BLaER1 treated with 17β-estradiol and CSF1 and Interleukin-3, amounts not matched to agents 10 nM and 100 nM (cell line): ENCODE results near the gene ESR1.
"Not testable (repeated sequence)": the region's sequence is repeated elsewhere in the genome, so short reads cannot be mapped to it uniquely, and the experiment has no call there.

Source experiments
- H3K27ac ChIP-seq, 11 experiments: shearing (Covaris generic); formaldehyde crosslinking; 2 replicates each; pipeline ENCODE4 v1.8.1; 2022
- H3K27me3 ChIP-seq, 11 experiments: shearing (Covaris generic); formaldehyde crosslinking; 2 replicates each; pipeline ENCODE4 v1.8.1; 2022
- H3K36me3 ChIP-seq, 11 experiments: shearing (Covaris generic); formaldehyde crosslinking; 2 replicates each; pipeline ENCODE4 v1.8.1; 2022
- H3K4me1 ChIP-seq, 10 experiments: shearing (Covaris generic); formaldehyde crosslinking; 2 replicates each; pipeline ENCODE4 v1.8.1; 2022
- H3K4me2 ChIP-seq, 11 experiments: shearing (Covaris generic); formaldehyde crosslinking; 2 replicates each; pipeline ENCODE4 v1.8.1; 2022
- H3K4me3 ChIP-seq, 10 experiments: shearing (Covaris generic); formaldehyde crosslinking; 2 replicates each; pipeline ENCODE4 v1.8.1; 2022
- H3K9ac ChIP-seq, 11 experiments: shearing (Covaris generic); formaldehyde crosslinking; 2 replicates each; pipeline ENCODE4 v1.8.1; 2022
- H3K9me3 ChIP-seq, 11 experiments: shearing (Covaris generic); formaldehyde crosslinking; replicated peaks in 1 of 11; 2 replicates each; pipeline ENCODE4 v1.8.1; 2022
- H4K20me1 ChIP-seq, 11 experiments: shearing (Covaris generic); formaldehyde crosslinking; 2 replicates each; pipeline ENCODE4 v1.8.1; 2022
- Cebpa-rat ChIP-seq, 11 experiments: shearing (Covaris generic); IDR thresholded peaks; 2 replicates each; pipeline ENCODE4 v1.8.1; 2022

ESR1 gene

DNA sequence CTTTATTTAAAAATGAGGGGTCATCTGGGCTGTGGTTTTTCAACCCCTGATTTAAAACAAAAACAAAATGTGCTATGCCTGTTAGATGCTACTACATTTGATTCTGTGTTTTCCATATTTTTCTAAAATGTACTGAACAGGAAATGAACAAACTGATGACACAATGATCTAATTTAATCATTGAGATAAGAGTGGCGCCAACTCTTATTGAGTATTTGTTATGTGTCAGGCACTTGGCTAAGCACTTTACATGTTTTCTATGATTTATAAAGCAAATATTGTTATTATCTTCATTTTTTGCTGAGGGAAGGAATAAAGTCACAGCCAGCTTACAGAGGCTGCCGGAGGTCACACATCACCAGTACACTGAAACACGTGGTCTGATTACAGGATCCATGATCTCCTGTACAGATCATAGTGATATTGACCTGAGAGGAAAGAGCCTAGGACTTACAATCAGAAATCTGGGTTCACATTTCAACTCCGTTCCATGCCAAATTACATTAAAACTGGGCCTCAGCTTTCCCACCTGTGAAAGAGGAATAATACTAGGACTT is 166.7 kb downstream of the ESR1 start:
- H3K9me3 ChIP-seq: no peaks in the 10 kb centered on the region
- H3K4me3 ChIP-seq: no peak overlapping the region
- H4K20me1 ChIP-seq: no peaks in the 10 kb centered on the region
- H3K27ac ChIP-seq: no peak overlapping the region
- no peak overlapping the region for H3K4me2 ChIP-seq
- no peaks in the 10 kb centered on the region for H3K27me3 ChIP-seq
- no peaks in the 10 kb centered on the region for H3K36me3 ChIP-seq
- no peaks in the 10 kb centered on the region for H3K4me1 ChIP-seq
- no peak for TF ChIP-seq Cebpa-rat (IDR thresholded peaks at IDR 0.05)
- H3K9ac ChIP-seq: no peak overlapping the region

DNA sequence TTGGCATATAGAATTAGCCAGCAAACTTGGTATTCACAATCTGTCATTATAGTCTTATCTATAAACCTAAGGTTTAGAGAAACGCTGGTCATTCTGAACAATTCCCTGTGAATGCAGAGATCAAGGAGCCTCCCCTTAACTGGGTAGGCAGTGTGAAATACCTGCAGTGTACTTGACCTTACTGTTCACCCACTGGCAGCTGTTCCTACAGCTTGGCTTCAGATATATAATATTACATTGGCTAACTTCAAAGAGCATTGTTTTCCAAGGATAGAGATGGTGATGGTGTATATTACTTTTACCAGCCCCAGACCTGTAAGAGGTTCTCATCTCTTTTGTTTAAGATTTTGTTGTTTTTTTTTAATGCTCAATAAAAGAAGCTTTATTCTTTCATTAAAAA is 168.3 kb downstream of the ESR1 start:
- Histone ChIP-seq H3K9me3 (no peaks in the 10 kb centered on the region), H3K9ac (no peak overlapping the region), H3K4me3 (no peak overlapping the region), H3K27ac (no peak overlapping the region), H3K4me2 (no peak overlapping the region), H4K20me1 (no peaks in the 10 kb centered on the region), H3K36me3 (no peaks in the 10 kb centered on the region), H3K4me1 (no peaks in the 10 kb centered on the region), H3K27me3 (no peaks in the 10 kb centered on the region)
- TF ChIP-seq Cebpa-rat (IDR thresholded peaks at IDR 0.05): no peak

DNA sequence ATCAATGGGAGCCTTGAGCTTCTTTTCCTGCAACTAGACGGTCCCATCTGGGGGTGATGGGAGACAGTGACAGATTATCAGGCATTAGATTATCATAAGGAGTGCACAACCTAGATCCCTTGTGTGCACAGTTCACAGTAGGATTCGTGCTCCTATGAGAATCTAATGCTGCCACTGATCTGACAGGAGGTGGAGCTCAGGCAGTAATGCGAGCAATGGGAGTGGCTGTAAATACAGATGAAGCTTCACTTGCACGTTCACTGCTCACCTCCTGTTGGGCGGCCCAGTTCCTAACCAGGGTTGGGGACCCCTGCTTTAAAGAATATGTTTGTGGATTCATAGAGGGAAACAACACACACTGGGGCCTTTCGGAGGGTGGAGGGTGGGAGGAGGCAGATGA is 180.7 kb downstream of the ESR1 start:
- H3K36me3 ChIP-seq, H3K9me3 ChIP-seq, H3K27me3 ChIP-seq, H4K20me1 ChIP-seq, H3K4me1 ChIP-seq, H3K9ac ChIP-seq, H3K4me3 ChIP-seq, H3K4me2 ChIP-seq, H3K27ac ChIP-seq: not testable (repeated sequence)

DNA sequence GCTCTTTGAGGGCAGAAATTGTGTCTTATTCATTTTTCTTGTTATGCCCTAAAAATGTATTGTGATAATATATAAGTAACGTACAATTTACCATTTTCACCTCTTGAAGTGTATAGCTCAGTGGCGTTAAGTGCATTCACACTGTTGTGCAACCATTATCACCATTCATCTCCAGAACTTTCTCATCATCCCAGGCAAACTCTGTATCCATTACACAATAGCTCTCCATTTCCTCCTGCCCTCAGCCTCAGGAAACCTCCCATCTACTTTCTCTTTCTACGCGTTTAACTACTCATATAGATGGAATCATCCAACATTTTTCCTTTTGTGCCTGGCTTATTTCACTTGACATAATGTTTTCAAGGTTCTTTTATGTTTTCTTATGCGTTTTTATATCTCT is 184.6 kb downstream of the ESR1 start:
- H3K9me3 ChIP-seq: no peaks in the 10 kb centered on the region; a peak in 1 of 22 replicates
- no peak overlapping the region for H3K27ac ChIP-seq
- H3K36me3 ChIP-seq: no peaks in the 10 kb centered on the region
- H3K4me1 ChIP-seq: peaks cover 0 to 10% (median 0%) of the 10 kb centered on the region in 10 experiments; a peak in 3 of 20 replicates
- H3K4me3 ChIP-seq: no peak overlapping the region
- H3K4me2 ChIP-seq: no peak overlapping the region
- no peak overlapping the region for H3K9ac ChIP-seq
- no peaks in the 10 kb centered on the region for H4K20me1 ChIP-seq
- H3K27me3 ChIP-seq: no peaks in the 10 kb centered on the region
- TF ChIP-seq Cebpa-rat (IDR thresholded peaks at IDR 0.05): 0 out of 22 replicates have a peak, but pooled peaks of 1 of the 11 experiments have one; percentile 8

DNA sequence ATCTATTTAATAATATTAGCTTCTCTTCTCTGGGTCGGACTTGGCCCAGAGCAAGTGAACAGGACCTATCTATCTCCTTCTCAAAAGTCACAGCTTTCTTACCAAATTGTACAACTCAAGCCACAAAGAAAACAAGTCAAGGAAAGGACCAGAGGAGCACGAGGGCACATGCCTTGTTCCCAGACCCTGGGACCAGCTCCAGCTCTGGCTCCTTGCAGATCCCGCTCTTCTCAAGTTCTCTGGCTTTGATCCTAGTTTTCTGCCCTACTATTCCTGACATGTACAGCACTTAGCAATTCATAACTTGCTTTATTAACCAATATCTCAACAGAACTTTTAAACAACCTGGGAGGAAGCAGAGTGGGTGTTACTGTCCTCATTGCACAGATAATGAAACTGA is 185.9 kb downstream of the ESR1 start:
- Histone ChIP-seq H3K27me3 (no peaks in the 10 kb centered on the region), H4K20me1 (no peaks in the 10 kb centered on the region), H3K4me3 (no peak overlapping the region), H3K9ac (no peak overlapping the region), H3K27ac (no peak overlapping the region), H3K36me3 (no peaks in the 10 kb centered on the region), H3K4me1 (peaks cover 0 to 10% (median 0%) of the 10 kb centered on the region in 10 experiments; a peak in 3 of 20 replicates), H3K9me3 (no peaks in the 10 kb centered on the region; a peak in 1 of 22 replicates), H3K4me2 (no peak overlapping the region)
- no peak for TF ChIP-seq Cebpa-rat (IDR thresholded peaks at IDR 0.05)

DNA sequence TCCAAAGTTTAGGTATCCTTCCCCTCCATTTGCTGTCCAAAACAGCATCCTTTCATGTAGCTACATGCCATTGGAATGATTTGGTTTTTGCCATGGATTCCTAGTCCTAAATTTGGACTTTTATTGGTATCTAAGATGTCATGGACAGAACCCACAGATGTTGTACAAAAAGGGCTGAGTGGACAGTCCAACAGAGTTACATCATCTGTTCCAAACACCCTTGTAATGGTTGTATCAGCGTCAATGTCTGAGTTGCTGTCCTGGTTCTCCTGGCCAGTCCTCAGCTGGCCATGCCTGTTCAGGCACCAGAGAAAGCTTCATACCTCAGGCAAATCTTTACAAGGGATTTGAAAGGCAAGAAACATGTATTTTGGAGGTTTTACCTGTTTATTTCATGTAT is 191.3 kb downstream of the ESR1 start:
- H3K27me3 ChIP-seq: no peaks in the 10 kb centered on the region
- H3K36me3 ChIP-seq: no peaks in the 10 kb centered on the region
- H3K9ac ChIP-seq: no peak overlapping the region
- H3K27ac ChIP-seq: no peak overlapping the region
- H3K4me2 ChIP-seq: no peak overlapping the region
- no peaks in the 10 kb centered on the region for H3K4me1 ChIP-seq
- H3K9me3 ChIP-seq: no peaks in the 10 kb centered on the region
- no peaks in the 10 kb centered on the region for H4K20me1 ChIP-seq
- TF ChIP-seq Cebpa-rat (IDR thresholded peaks at IDR 0.05): no peak
- no peak overlapping the region for H3K4me3 ChIP-seq

DNA sequence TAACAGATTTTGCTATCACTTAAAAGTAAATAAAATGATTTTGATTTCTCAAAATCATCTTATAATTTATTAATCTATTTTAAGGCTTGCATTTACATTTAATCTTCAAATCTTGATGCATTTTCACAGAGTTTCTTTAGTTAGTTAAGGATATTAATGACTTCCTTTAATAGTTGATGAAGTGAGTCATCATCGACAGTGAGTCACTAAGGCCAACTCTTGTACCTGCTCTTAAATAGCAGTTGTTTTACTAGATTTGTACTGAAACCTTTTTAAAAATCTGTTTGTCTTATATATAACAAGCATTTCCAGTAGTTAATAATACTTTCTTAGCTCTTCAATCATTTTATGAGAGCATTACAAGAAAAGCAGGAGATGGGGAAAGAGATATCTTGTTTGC is 191.7 kb downstream of the ESR1 start:
- H3K27me3 ChIP-seq: no peaks in the 10 kb centered on the region
- no peak for TF ChIP-seq Cebpa-rat (IDR thresholded peaks at IDR 0.05)
- no peak overlapping the region for H3K4me2 ChIP-seq
- no peak overlapping the region for H3K4me3 ChIP-seq
- no peak overlapping the region for H3K9ac ChIP-seq
- H3K27ac ChIP-seq: no peak overlapping the region
- no peaks in the 10 kb centered on the region for H4K20me1 ChIP-seq
- no peaks in the 10 kb centered on the region for H3K36me3 ChIP-seq
- H3K9me3 ChIP-seq: no peaks in the 10 kb centered on the region
- no peaks in the 10 kb centered on the region for H3K4me1 ChIP-seq

DNA sequence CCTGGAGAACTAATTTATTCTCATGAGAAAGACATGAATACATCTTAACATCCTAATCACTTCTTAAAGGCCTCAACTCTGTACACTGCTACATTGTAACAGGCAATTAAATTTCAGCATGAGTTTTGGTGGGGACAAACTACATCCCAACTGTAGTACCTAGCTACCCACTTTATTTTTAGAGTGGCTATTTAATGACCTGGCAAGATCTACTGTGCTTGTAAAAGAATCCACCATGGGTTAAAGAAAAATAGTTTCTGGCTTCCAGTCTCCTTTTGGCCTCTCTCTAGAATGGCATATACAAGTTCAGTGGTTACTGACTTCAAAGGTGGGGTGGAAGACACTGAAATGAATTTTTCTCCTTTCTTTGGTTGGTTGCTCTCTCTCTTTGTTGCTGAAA is 193.9 kb downstream of the ESR1 start:
- no peak for TF ChIP-seq Cebpa-rat (IDR thresholded peaks at IDR 0.05)
- Histone ChIP-seq H3K9ac (no peak overlapping the region), H4K20me1 (no peaks in the 10 kb centered on the region), H3K4me3 (no peak overlapping the region), H3K36me3 (no peaks in the 10 kb centered on the region), H3K4me2 (no peak overlapping the region), H3K27ac (no peak overlapping the region), H3K9me3 (no peaks in the 10 kb centered on the region), H3K4me1 (no peaks in the 10 kb centered on the region), H3K27me3 (no peaks in the 10 kb centered on the region)

DNA sequence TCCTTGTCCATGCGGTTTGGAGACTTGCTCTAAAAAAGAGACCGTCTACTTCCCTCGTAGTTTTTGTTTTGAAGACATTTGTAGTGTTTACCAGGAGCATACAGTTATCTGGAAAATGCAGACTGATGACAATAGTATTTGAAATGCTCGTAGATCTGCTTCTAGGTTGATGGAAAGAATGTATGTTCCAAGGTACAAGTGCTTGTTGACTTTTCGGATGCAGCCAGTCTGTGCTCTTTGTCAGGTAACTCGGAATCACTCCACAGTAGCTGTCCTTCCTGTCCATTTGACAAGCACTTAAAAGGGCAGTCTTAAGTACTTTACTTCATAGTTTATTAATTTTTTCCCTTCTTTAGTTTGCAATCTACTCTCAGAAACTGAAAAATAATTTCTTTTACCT is 194.8 kb downstream of the ESR1 start:
- Histone ChIP-seq H3K4me3 (no peak overlapping the region), H3K9me3 (no peaks in the 10 kb centered on the region), H4K20me1 (no peaks in the 10 kb centered on the region), H3K9ac (no peak overlapping the region), H3K27me3 (no peaks in the 10 kb centered on the region), H3K27ac (no peak overlapping the region), H3K4me1 (no peaks in the 10 kb centered on the region), H3K36me3 (no peaks in the 10 kb centered on the region), H3K4me2 (no peak overlapping the region)
- TF ChIP-seq Cebpa-rat (IDR thresholded peaks at IDR 0.05): no peak

DNA sequence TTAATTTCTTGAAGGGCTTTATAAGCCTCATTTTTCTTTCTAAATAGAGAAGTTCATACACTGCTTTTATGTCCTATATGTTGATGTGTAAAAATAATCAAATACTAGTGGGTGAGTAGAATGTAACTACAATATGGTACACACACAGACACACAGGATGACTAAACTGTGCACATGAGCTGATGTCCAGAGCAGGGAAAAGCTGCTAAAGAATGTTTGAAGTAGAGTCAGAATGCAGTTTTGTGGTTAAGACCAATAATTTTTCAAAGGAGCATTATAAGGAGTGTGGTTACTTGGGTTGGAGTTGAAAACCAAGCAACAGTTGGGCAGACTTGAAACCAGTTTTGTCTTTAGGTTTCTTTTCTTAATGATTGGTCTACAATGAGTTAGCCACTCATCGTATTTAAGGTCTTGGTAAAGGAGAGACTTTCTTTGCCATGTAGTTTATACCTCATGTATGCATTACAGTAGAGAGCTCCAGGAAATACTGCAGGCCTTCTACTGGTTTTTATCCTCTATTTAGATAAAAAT is 196.6 kb downstream of the ESR1 start:
- no peaks in the 10 kb centered on the region for H3K36me3 ChIP-seq
- no peaks in the 10 kb centered on the region for H3K9me3 ChIP-seq
- no peak overlapping the region for H3K4me2 ChIP-seq
- H3K4me1 ChIP-seq: no peaks in the 10 kb centered on the region
- no peak overlapping the region for H3K4me3 ChIP-seq
- H3K27me3 ChIP-seq: no peaks in the 10 kb centered on the region
- H4K20me1 ChIP-seq: no peaks in the 10 kb centered on the region
- no peak for TF ChIP-seq Cebpa-rat (IDR thresholded peaks at IDR 0.05)
- H3K9ac ChIP-seq: no peak overlapping the region
- no peak overlapping the region for H3K27ac ChIP-seq
